BE2C (cell line): ENCODE results near the gene FOSL2.

ENCODE experiments used
- DNase-seq: peaks from one replicate; pipeline ENCODE4 v3.0.0-alpha.2; 2020
- H3K27me3 ChIP-seq: fragments of 250-450 bp; sonication (Bioruptor Pico); 2 replicates; pipeline ENCODE4 v1.5.1; 2020; ENCODE audit warnings: mild to moderate bottlenecking
- H3K36me3 ChIP-seq: fragments of 250-450 bp; sonication (Bioruptor Pico); 2 replicates; pipeline ENCODE4 v1.5.1; 2020; ENCODE audit warnings: mild to moderate bottlenecking
- H3K4me1 ChIP-seq: fragments of 250-450 bp; sonication (Bioruptor Pico); 2 replicates; pipeline ENCODE4 v1.5.1; 2020
- H3K4me3 ChIP-seq: 2 replicates; pipeline ENCODE4 v1.5.1; 2011; ENCODE audit warnings: low read depth, low read length
- H3K9me3 ChIP-seq: fragments of 250-450 bp; sonication (Bioruptor Pico); 2 replicates; pipeline ENCODE4 v1.5.1; 2020
- TF ChIP-seq, protein P1 (sequence below): IDR thresholded peaks from 2 replicates; pipeline ENCODE4 v1.5.1; 2012; ENCODE audit warnings: mild to moderate bottlenecking, low read depth, low read length

Gene FOSL2

DNA sequence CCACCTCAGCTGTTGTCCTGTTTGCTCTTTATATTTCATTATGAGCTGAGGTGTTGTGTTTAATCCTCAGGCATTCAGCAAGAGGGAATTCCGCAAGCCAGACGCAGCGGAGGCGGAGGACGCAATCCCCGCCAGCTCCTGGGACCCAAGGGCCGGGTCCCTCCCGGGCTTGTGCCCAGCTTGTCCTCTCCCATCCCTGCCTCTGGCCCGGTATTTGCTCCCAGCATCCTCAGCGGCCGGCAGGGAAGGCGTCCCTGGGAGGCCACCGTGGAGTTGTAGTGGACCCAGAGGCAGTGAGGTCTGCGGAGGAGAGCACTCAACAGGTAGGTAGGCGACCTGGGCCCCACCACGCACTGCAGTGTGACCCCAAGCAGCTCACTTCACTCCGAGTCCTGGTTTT is 42.5 kb upstream of the FOSL2 start:
- H3K4me1 ChIP-seq, result peaks cover 12% of the 10 kb centered on the region
- DNase-seq, result no peak
- no peaks in the 10 kb centered on the region for H3K27me3 ChIP-seq
- no peaks in the 10 kb centered on the region for H3K36me3 ChIP-seq
- H3K9me3 ChIP-seq, result no peaks in the 10 kb centered on the region
- no peak overlapping the region for H3K4me3 ChIP-seq
- TF ChIP-seq, protein P1, sequence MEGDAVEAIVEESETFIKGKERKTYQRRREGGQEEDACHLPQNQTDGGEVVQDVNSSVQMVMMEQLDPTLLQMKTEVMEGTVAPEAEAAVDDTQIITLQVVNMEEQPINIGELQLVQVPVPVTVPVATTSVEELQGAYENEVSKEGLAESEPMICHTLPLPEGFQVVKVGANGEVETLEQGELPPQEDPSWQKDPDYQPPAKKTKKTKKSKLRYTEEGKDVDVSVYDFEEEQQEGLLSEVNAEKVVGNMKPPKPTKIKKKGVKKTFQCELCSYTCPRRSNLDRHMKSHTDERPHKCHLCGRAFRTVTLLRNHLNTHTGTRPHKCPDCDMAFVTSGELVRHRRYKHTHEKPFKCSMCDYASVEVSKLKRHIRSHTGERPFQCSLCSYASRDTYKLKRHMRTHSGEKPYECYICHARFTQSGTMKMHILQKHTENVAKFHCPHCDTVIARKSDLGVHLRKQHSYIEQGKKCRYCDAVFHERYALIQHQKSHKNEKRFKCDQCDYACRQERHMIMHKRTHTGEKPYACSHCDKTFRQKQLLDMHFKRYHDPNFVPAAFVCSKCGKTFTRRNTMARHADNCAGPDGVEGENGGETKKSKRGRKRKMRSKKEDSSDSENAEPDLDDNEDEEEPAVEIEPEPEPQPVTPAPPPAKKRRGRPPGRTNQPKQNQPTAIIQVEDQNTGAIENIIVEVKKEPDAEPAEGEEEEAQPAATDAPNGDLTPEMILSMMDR, result no peak

- TF ChIP-seq, protein P1, result no peak
- Histone ChIP-seq H3K4me1 (peaks cover 18% of the 10 kb centered on the region), H3K4me3 (no peak overlapping the region), H3K9me3 (no peaks in the 10 kb centered on the region), H3K27me3 (no peaks in the 10 kb centered on the region), H3K36me3 (no peaks in the 10 kb centered on the region)
- DNase-seq, result no peak
Observed at GRCh38 chr2:28350791-28351285, 41.8 kb upstream of the FOSL2 start.

GRCh38 chr2:28351621-28352020 is 41.0 kb upstream of the FOSL2 start:
- Histone ChIP-seq H3K4me3 (no peak overlapping the region), H3K36me3 (no peaks in the 10 kb centered on the region), H3K9me3 (no peaks in the 10 kb centered on the region), H3K27me3 (no peaks in the 10 kb centered on the region), H3K4me1 (peaks cover 22% of the 10 kb centered on the region)
- TF ChIP-seq, protein P1, result no peak
- no peak for DNase-seq

DNA sequence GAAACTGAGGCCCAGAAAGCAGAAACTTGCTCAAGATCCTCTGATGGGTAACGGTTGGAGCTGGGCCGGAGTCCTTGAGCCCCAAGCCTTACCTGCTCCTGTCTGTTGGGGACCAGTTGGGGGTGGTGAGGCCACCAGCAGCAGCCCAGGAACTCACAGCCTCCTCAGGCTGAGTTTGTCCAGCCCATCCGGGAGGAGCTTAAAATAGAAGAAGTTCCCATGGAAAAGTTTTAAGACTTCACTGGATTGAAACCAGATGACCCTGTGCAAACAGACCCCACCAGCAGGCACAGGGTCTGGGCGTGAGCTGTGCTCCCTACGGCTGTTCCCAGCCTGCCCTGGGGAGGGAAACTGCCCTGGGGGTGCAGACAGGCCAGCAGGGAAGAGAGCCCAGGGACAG is 40.6 kb upstream of the FOSL2 start:
- H3K36me3 ChIP-seq, result no peaks in the 10 kb centered on the region
- H3K4me3 ChIP-seq, result no peak overlapping the region
- no peaks in the 10 kb centered on the region for H3K9me3 ChIP-seq
- no peaks in the 10 kb centered on the region for H3K27me3 ChIP-seq
- DNase-seq, result peak; percentile 59
- TF ChIP-seq, protein P1, result no peak
- peaks cover 22% of the 10 kb centered on the region for H3K4me1 ChIP-seq

GRCh38 chr2:28352610-28353195 is 40.0 kb upstream of the FOSL2 start:
- H3K36me3 ChIP-seq, result no peaks in the 10 kb centered on the region

More at GRCh38 chr2:28352610-28353195, 40.0 kb upstream of the FOSL2 start:
- Histone ChIP-seq H3K27me3 (no peaks in the 10 kb centered on the region), H3K9me3 (no peaks in the 10 kb centered on the region), H3K4me3 (no peak overlapping the region), H3K4me1 (peaks cover 23% of the 10 kb centered on the region)
- DNase-seq, result no peak
- TF ChIP-seq, protein P1, result no peak
